ENCODE measurements around the gene PARP1.

Gene PARP1

DNA sequence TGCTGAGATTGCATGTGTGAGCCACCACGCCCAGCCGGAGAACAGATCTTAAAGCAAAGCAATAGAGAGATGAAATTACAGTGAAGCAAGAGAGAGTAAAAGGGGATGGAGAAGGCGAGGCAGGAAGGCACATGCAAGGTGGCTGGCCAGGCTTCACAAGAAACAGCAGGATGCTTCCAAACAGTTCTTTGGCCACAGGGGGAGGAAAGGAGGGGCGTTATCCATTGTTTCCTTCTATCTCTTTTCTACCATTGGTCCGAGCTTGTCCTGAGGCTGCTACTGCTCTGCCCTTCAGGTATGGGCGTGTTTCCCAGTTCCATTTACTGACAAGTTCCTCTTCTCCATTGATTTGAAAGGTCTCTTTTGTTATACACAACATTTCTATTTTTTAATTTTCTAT is 33.7 kb upstream of the PARP1 start:
- no peak for TF ChIP-seq CTCF (IDR thresholded peaks at IDR 0.05; ENCODE audit: low read depth, low read length, missing control alignments)
- in situ Hi-C loops (cut with HindIII; ENCODE audit: low sequenced_read_pairs): no loop called here
- H3K4me3 ChIP-seq (ENCODE audit: low read depth, low read length): no peak overlapping the region
- no peak for DNase-seq (ENCODE audit: low read depth)

GRCh38 chr1:226440512-226440911 is 32.6 kb upstream of the PARP1 start:
- DNase-seq (ENCODE audit: low read depth): no peak
- in situ Hi-C loops (cut with HindIII; ENCODE audit: low sequenced_read_pairs): no loop called here
- no peak for TF ChIP-seq CTCF (IDR thresholded peaks at IDR 0.05; ENCODE audit: low read depth, low read length, missing control alignments)
- no peak overlapping the region for H3K4me3 ChIP-seq (ENCODE audit: low read depth, low read length)

- no peak overlapping the region for H3K4me3 ChIP-seq (ENCODE audit: low read depth, low read length)
- DNase-seq (ENCODE audit: low read depth): no peak
- peak; percentile 22 for TF ChIP-seq CTCF (IDR thresholded peaks at IDR 0.05; ENCODE audit: low read depth, low read length, missing control alignments)
- in situ Hi-C loops (cut with HindIII; ENCODE audit: low sequenced_read_pairs): no loop called here
These were observed 30.1 kb upstream of the PARP1 start for GRCh38 chr1:226438007-226438406.

GRCh38 chr1:226436855-226437491 is 29.1 kb upstream of the PARP1 start:
- DNase-seq (ENCODE audit: low read depth): no peak
- in situ Hi-C loops (cut with HindIII; ENCODE audit: low sequenced_read_pairs): no loop called here
- no peak overlapping the region for H3K4me3 ChIP-seq (ENCODE audit: low read depth, low read length)
- TF ChIP-seq CTCF (IDR thresholded peaks at IDR 0.05; ENCODE audit: low read depth, low read length, missing control alignments): no peak

DNA sequence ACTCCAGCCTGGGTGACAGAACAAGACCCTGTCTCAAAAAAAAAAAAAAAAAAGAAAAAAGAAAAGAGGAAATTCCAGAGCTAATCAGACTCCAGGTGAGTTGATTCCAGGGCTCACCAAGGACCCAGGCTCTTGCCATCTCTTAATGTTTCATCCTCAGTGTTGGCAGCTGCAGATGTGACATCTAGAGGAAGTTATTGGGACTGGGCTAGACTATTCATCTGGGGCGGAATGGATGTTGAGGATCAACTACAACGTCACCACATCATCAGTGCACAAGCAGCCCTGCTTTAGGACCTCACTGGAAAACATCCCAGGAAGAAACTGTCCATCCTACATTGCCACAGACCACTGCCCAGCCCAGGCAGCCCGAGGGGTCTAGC is 28.6 kb upstream of the PARP1 start:
- no peak for TF ChIP-seq CTCF (IDR thresholded peaks at IDR 0.05; ENCODE audit: low read depth, low read length, missing control alignments)
- no peak for DNase-seq (ENCODE audit: low read depth)
- in situ Hi-C loops (cut with HindIII; ENCODE audit: low sequenced_read_pairs): no loop called here
- H3K4me3 ChIP-seq (ENCODE audit: low read depth, low read length): no peak overlapping the region

- in situ Hi-C loops (cut with HindIII; ENCODE audit: low sequenced_read_pairs): no loop called here
- no peak overlapping the region for H3K4me3 ChIP-seq (ENCODE audit: low read depth, low read length)
- TF ChIP-seq CTCF (IDR thresholded peaks at IDR 0.05; ENCODE audit: low read depth, low read length, missing control alignments): no peak
- no peak for DNase-seq (ENCODE audit: low read depth)
These were observed 25.4 kb upstream of the PARP1 start for GRCh38 chr1:226433341-226433720.

Data from astrocyte of the cerebellum (primary cell).